A549 (cell line): ENCODE results near the gene MAX.

Experiments
- CEBPB ChIP-seq, 2 experiments: fragments of >200 bp in 1 of 2; sonication (Bioruptor Twin) in 1 of 2; formaldehyde crosslinking in 1 of 2; IDR thresholded peaks; 2 replicates each; pipeline ENCODE4 v1.6.1; 2012 to 2016
- CTCF ChIP-seq: fragments of >200 bp; sonication (Bioruptor Twin); formaldehyde crosslinking; IDR thresholded peaks from 3 replicates; pipeline ENCODE4 v1.5.1; 2016
- JUNB ChIP-seq: fragments of >200 bp; sonication (Bioruptor Twin); formaldehyde crosslinking; IDR thresholded peaks from 2 replicates; pipeline ENCODE4 v1.6.1; 2016
- MAZ ChIP-seq: fragments of 150-350 bp; IDR thresholded peaks from 2 replicates; pipeline ENCODE4 v1.6.1; 2014; ENCODE audit warnings: antibody characterized with exemption, low read depth, low read length, borderline replicate concordance
- PBX3 ChIP-seq: IDR thresholded peaks from 2 replicates; pipeline ENCODE4 v1.6.1; 2012
- PHF8 ChIP-seq: fragments of 200-600 bp; sonication (generic); IDR thresholded peaks from 2 replicates; pipeline ENCODE4 v1.6.1; 2016; ENCODE audit warnings: low read depth, mild to moderate bottlenecking, antibody characterized with exemption, moderate library complexity, borderline replicate concordance
- POLR2A ChIP-seq: IDR thresholded peaks from 2 replicates; pipeline ENCODE4 v1.6.1; 2012; ENCODE audit warnings: mild to moderate bottlenecking, low read length
- RAD21 ChIP-seq, 2 experiments: fragments of >200 bp in 1 of 2; sonication (Bioruptor Twin) in 1 of 2; formaldehyde crosslinking in 1 of 2; IDR thresholded peaks in 1 of 2; conservative IDR thresholded peaks in 1 of 2; 2 replicates in 1 of 2; 3 replicates in 1 of 2; pipeline ENCODE4 v1.6.1; 2012 to 2018; ENCODE audit warnings: inconsistent platforms in 1 of 2
- SREBF2 ChIP-seq: fragments of 450-650 bp; IDR thresholded peaks from 2 replicates; pipeline ENCODE4 v1.6.1; 2014; ENCODE audit warnings: mild to moderate bottlenecking, moderate library complexity

GRCh38 chr14:65102441-65103149 is at the start of gene MAX:
- peak; percentile 65 for TF ChIP-seq POLR2A
- TF ChIP-seq SREBF2, result no peak
- no peak for TF ChIP-seq CEBPB (IDR thresholded peaks at IDR 0.05)
- TF ChIP-seq CTCF, result no peak
- no peak; a peak in 1 of 5 replicates for TF ChIP-seq RAD21 (conservative IDR thresholded peaks at IDR 0.05 in 1 of 2, IDR thresholded peaks at IDR 0.05 in 1 of 2)
- TF ChIP-seq JUNB, result no peak
- TF ChIP-seq PHF8, result peak; percentile 39
- TF ChIP-seq MAZ, result peak; percentile 54; the same call in 1 of the 2 replicates
- no peak for TF ChIP-seq PBX3
